A549 (cell line): Measurements from ENCODE around the gene LDLRAD4. TPM values are rescaled to one million over a fixed set of nuclear protein-coding genes. Genes with fewer than 3 reads are reported as not detected.

Experiments
- ATAC-seq, 2 experiments: fragments of 200-7000 bp in 1 of 2; fragments of >200 bp in 1 of 2; cut with Nextera tagmentation in 1 of 2; cut with Tn5 transposase in 1 of 2; 3 replicates each; pipeline versions ENCODE4 v1.8.0 to v1.9.1; 2018 to 2020; ENCODE audit warnings: mild to moderate bottlenecking in 1 of 2, moderate library complexity in 1 of 2
- CTCF ChIA-PET: fragments of 300-600 bp; sonication (Branson Sonifier 250); formaldehyde crosslinking; extraction: SDS; loops from one replicate; lab custom pipeline; 2021; ENCODE audit warnings: antibody characterized with exemption, inconsistent platforms; lab: Yijun Ruan, JAX
- POLR2A ChIA-PET: fragments of 350-600 bp; formaldehyde crosslinking; extraction: SDS; loops from one replicate; lab custom pipeline; 2021; ENCODE audit warnings: antibody characterized with exemption, inconsistent platforms; lab: Yijun Ruan, JAX
- DNase-seq, 2 experiments: peaks; one replicate each; pipeline versions ENCODE4 v3.0.0 to v3.0.0-alpha.2; 2011 to 2016; ENCODE audit warnings: low read depth in 1 of 2, low spot score in 1 of 2
- FAIRE-seq: peaks from 2 replicates; lab custom pipeline; 2011; peaks lifted over from hg19 to GRCh38; lab: Jason Lieb, UNC
- H3K27ac ChIP-seq, 2 experiments: fragments of >200 bp; sonication (Bioruptor Twin); formaldehyde crosslinking; 3 replicates each; pipeline ENCODE4 v1.5.1; 2016 to 2017
- H3K4me1 ChIP-seq: fragments of >200 bp; sonication (Bioruptor Twin); formaldehyde crosslinking; 3 replicates; pipeline ENCODE4 v1.6.1; 2016
- H3K4me2 ChIP-seq: fragments of >200 bp; sonication (Bioruptor Twin); formaldehyde crosslinking; 3 replicates; pipeline ENCODE4 v1.6.1; 2016
- H3K4me3 ChIP-seq: fragments of >200 bp; sonication (Bioruptor Twin); formaldehyde crosslinking; 3 replicates; pipeline ENCODE4 v1.5.1; 2016
- H3K9me3 ChIP-seq: fragments of >200 bp; sonication (Bioruptor Twin); formaldehyde crosslinking; 3 replicates; pipeline ENCODE4 v1.6.1; 2016
- BCL3 ChIP-seq: fragments of >200 bp; sonication (Bioruptor Twin); formaldehyde crosslinking; IDR thresholded peaks from 3 replicates; pipeline ENCODE4 v1.6.1; 2016
- BHLHE40 ChIP-seq: IDR thresholded peaks from 2 replicates; pipeline ENCODE4 v1.6.1; 2012; ENCODE audit warnings: low read depth, low read length, inconsistent platforms
- CBX8 ChIP-seq: fragments of 200-600 bp; sonication (generic); IDR thresholded peaks from 2 replicates; pipeline ENCODE4 v1.6.1; 2016
- CHD2 ChIP-seq: fragments of 150-350 bp; IDR thresholded peaks from 2 replicates; pipeline ENCODE4 v1.6.1; 2014; ENCODE audit warnings: low read length; ENCODE audit not compliant: partially characterized antibody
- CHD4 ChIP-seq: fragments of 200-600 bp; sonication (generic); IDR thresholded peaks from 2 replicates; pipeline ENCODE4 v1.6.1; 2016; ENCODE audit warnings: antibody characterized with exemption, mild to moderate bottlenecking, borderline replicate concordance
- E2F6 ChIP-seq: IDR thresholded peaks from 2 replicates; pipeline ENCODE4 v1.6.1; 2012; ENCODE audit warnings: low read depth, borderline replicate concordance
- ELK1 ChIP-seq: fragments of 150-350 bp; IDR thresholded peaks from 2 replicates; pipeline ENCODE4 v1.6.1; 2014; ENCODE audit warnings: low read depth, mild to moderate bottlenecking, low read length
- EP300 ChIP-seq, 2 experiments: fragments of >200 bp; sonication (Bioruptor Twin); formaldehyde crosslinking; IDR thresholded peaks; 2 replicates in 1 of 2; 3 replicates in 1 of 2; pipeline ENCODE4 v1.6.1; 2016 to 2017
- FOSB ChIP-seq: fragments of 250-450 bp; sonication (Bioruptor Pico); IDR thresholded peaks from 2 replicates; pipeline ENCODE4 v1.5.0; 2020; ENCODE audit warnings: mild to moderate bottlenecking, moderate library complexity
- HES2 ChIP-seq: fragments of >200 bp; sonication (Bioruptor Twin); formaldehyde crosslinking; IDR thresholded peaks from 2 replicates; pipeline ENCODE4 v1.6.1; 2016
- HMGXB4 ChIP-seq: fragments of 250-450 bp; sonication (Bioruptor Pico); IDR thresholded peaks from 2 replicates; pipeline ENCODE4 v1.5.0; 2021; ENCODE audit warnings: mild to moderate bottlenecking, moderate library complexity, borderline replicate concordance
- JUN ChIP-seq, 2 experiments: fragments of >200 bp; sonication (Bioruptor Twin); formaldehyde crosslinking; IDR thresholded peaks; 2 replicates in 1 of 2; 3 replicates in 1 of 2; pipeline ENCODE4 v1.6.1; 2016 to 2017
- JUNB ChIP-seq: fragments of >200 bp; sonication (Bioruptor Twin); formaldehyde crosslinking; IDR thresholded peaks from 2 replicates; pipeline ENCODE4 v1.6.1; 2016
- KDM1A ChIP-seq: fragments of 200-600 bp; sonication (generic); IDR thresholded peaks from 2 replicates; pipeline ENCODE4 v1.6.1; 2016; ENCODE audit warnings: low read depth, mild to moderate bottlenecking
- KDM5A ChIP-seq: fragments of 200-600 bp; sonication (generic); IDR thresholded peaks from 2 replicates; pipeline ENCODE4 v1.6.1; 2016; ENCODE audit warnings: antibody characterized with exemption, mild to moderate bottlenecking
- MAX ChIP-seq: IDR thresholded peaks from 2 replicates; pipeline ENCODE4 v1.6.1; 2012
- MAZ ChIP-seq: fragments of 150-350 bp; IDR thresholded peaks from 2 replicates; pipeline ENCODE4 v1.6.1; 2014; ENCODE audit warnings: antibody characterized with exemption, low read depth, low read length, borderline replicate concordance
- NPAS2 ChIP-seq: fragments of 250-450 bp; sonication (Bioruptor Pico); IDR thresholded peaks from 2 replicates; pipeline ENCODE4 v1.8.0; 2022; ENCODE audit warnings: mild to moderate bottlenecking, moderate library complexity, borderline replicate concordance
- RAD21 ChIP-seq, 2 experiments: fragments of >200 bp in 1 of 2; sonication (Bioruptor Twin) in 1 of 2; formaldehyde crosslinking in 1 of 2; IDR thresholded peaks in 1 of 2; conservative IDR thresholded peaks in 1 of 2; 2 replicates in 1 of 2; 3 replicates in 1 of 2; pipeline ENCODE4 v1.6.1; 2012 to 2018; ENCODE audit warnings: inconsistent platforms in 1 of 2
- RCOR1 ChIP-seq: fragments of 150-350 bp; IDR thresholded peaks from 2 replicates; pipeline ENCODE4 v1.6.1; 2014; ENCODE audit warnings: antibody characterized with exemption, low read length, low read depth
- REST ChIP-seq: fragments of 200-600 bp; sonication (generic); IDR thresholded peaks from 2 replicates; pipeline ENCODE4 v1.6.1; 2016; ENCODE audit warnings: antibody characterized with exemption, mild to moderate bottlenecking, moderate library complexity
- RFX5 ChIP-seq: fragments of 450-650 bp; IDR thresholded peaks from 2 replicates; pipeline ENCODE4 v1.7.1; 2014; ENCODE audit warnings: antibody characterized with exemption, mild to moderate bottlenecking, moderate library complexity
- SREBF2 ChIP-seq: fragments of 450-650 bp; IDR thresholded peaks from 2 replicates; pipeline ENCODE4 v1.6.1; 2014; ENCODE audit warnings: mild to moderate bottlenecking, moderate library complexity
- TFCP2L1 ChIP-seq: fragments of 250-450 bp; sonication (Bioruptor Pico); IDR thresholded peaks from 2 replicates; pipeline ENCODE4 v1.5.0; 2021; ENCODE audit warnings: mild to moderate bottlenecking
- ZC3H11A ChIP-seq: fragments of 450-650 bp; IDR thresholded peaks from 2 replicates; pipeline ENCODE4 v1.6.1; 2014; ENCODE audit warnings: antibody characterized with exemption, mild to moderate bottlenecking
- whole genome bisulfite sequencing: methylation state at CpG from one replicate; pipeline ENCODE4 v1.1.6; 2017; ENCODE audit errors: missing lambda C conversion rate; 5-methylcytosine and 5-hydroxymethylcytosine counted together
- polyA plus RNA-seq, 4 experiments: library from polyadenylated mRNA; depleted of rRNA in 3 of 4; stranded (reverse); fragments of >200 nt; fragmentation: RNase III in 1 of 4; extraction: RNeasy Plus Mini Kit Qiagen cat#74134 plus additional on column Dnase treatment in 1 of 4; gene quantifications; 2 replicates in 3 of 4; 3 replicates in 1 of 4; pipeline ENCODE4 v1.2.3, GENCODE V29; 2011 to 2017

The LDLRAD4 gene
- polyA plus RNA-seq, 2 of the 4 experiments (the other 2 are of a cell fraction) = 5.2 to 7.6 TPM

- Histone ChIP-seq H3K4me3 (no peak overlapping the region), H3K4me2 (no peak overlapping the region), H3K9me3 (no peaks in the 10 kb centered on the region), H3K4me1 (no peaks in the 10 kb centered on the region; the same call in 2 of the 3 replicates), H3K27ac (no peak overlapping the region; a peak in 1 of 6 replicates)
- CTCF ChIA-PET = interaction anchor here (0.8 to 2.4 kb wide), 3 partner anchors 24 to 316 kb away, joined by 3 to 14 read pairs (median 5); no protein-coding TSS in a partner anchor
- FAIRE-seq (no peak), DNase-seq (no peak), ATAC-seq (no peak)
- 72% methylated on average over 14 of the region's 14 CpGs for WGBS
- no peak for TF ChIP-seq ZC3H11A
- no peak for TF ChIP-seq CHD4
- no peak for TF ChIP-seq RAD21 (conservative IDR thresholded peaks at IDR 0.05 in 1 of 2, IDR thresholded peaks at IDR 0.05 in 1 of 2)
- no peak for TF ChIP-seq JUNB
- no peak for TF ChIP-seq E2F6
- TF ChIP-seq MAX = no peak
- TF ChIP-seq SREBF2 = no peak
- POLR2A ChIA-PET = no interaction called here
These were observed 314.0 kb downstream of the LDLRAD4 start for GRCh38 chr18:13532406-13533075.

- CTCF ChIA-PET = no interaction called here
- no peak for FAIRE-seq
- no peak for ATAC-seq
These were observed 316.1 kb downstream of the LDLRAD4 start for GRCh38 chr18:13534631-13535030.

More at GRCh38 chr18:13534631-13535030, 316.1 kb downstream of the LDLRAD4 start:
- H3K4me3 ChIP-seq = no peak overlapping the region
- WGBS = 80% methylated on average over 4 of the region's 4 CpGs
- TF ChIP-seq RFX5 (no peak), RCOR1 (no peak), BHLHE40 (no peak), NPAS2 (no peak), ELK1 (no peak), HES2 (no peak), HMGXB4 (CRISPR knock-in tag) (no peak), RAD21 (conservative IDR thresholded peaks at IDR 0.05 in 1 of 2, IDR thresholded peaks at IDR 0.05 in 1 of 2) (no peak), BCL3 (no peak), KDM5A (no peak), FOSB (CRISPR knock-in tag) (no peak), REST (no peak), EP300 (IDR thresholded peaks at IDR 0.05) (no peak), KDM1A (no peak), CHD4 (no peak), CHD2 (no peak), CBX8 (no peak), TFCP2L1 (no peak), JUN (IDR thresholded peaks at IDR 0.05) (no peak), MAZ (no peak)
- TF ChIP-seq, all 56 proteins: peak for 0
- POLR2A ChIA-PET = no interaction called here
- peaks cover 14% of the 10 kb centered on the region for H3K4me1 ChIP-seq
- no peaks in the 10 kb centered on the region for H3K9me3 ChIP-seq
- no peak overlapping the region for H3K27ac ChIP-seq
- no peak overlapping the region for H3K4me2 ChIP-seq
- DNase-seq = no peak
